Fibroblast of lung (primary cell): ENCODE measurements around the gene HSPA9. TPM values are rescaled to one million over a fixed set of nuclear protein-coding genes. Genes with fewer than 3 reads are reported as not detected.
A peak's percentile ranks its signal among the peaks of the same experiment; 100 is the strongest.

Source experiments
- DNase-seq, 2 donors: peaks; one replicate each; pipeline versions ENCODE4 v3.0.0 to v3.0.0-alpha.2; 2010; ENCODE audit warnings: low read depth in 2 of 2
- H2AFZ ChIP-seq: 2 replicates; pipeline ENCODE4 v1.5.1; 2012; ENCODE audit warnings: low read length, control low read depth, inconsistent platforms
- H3K27ac ChIP-seq: 2 replicates; pipeline ENCODE4 v1.5.1; 2011; ENCODE audit warnings: low read length, control low read depth; ENCODE audit not compliant: insufficient read depth
- H3K27me3 ChIP-seq: 2 replicates; pipeline ENCODE4 v1.5.1; 2011; ENCODE audit warnings: mild to moderate bottlenecking, low read length; ENCODE audit not compliant: control insufficient read depth, insufficient read depth
- H3K36me3 ChIP-seq: 2 replicates; pipeline ENCODE4 v1.5.1; 2011; ENCODE audit warnings: low read length; ENCODE audit not compliant: control insufficient read depth, insufficient read depth
- H3K4me1 ChIP-seq: 2 replicates; pipeline ENCODE4 v1.5.1; 2011; ENCODE audit warnings: low read length; ENCODE audit not compliant: control insufficient read depth, insufficient read depth; ENCODE audit errors: extremely low read depth
- H3K4me2 ChIP-seq: 2 replicates; pipeline ENCODE4 v1.5.1; 2011; ENCODE audit warnings: low read length, control low read depth; ENCODE audit not compliant: insufficient read depth; ENCODE audit errors: extremely low read depth
- H3K4me3 ChIP-seq, 4 experiments: fragments of 200-600 bp in 1 of 4; sonication (generic) in 1 of 4; replicated peaks in 1 of 4; 2 replicates each; pipeline ENCODE4 v1.5.1; 2011 to 2016; ENCODE audit warnings: low read length in 4 of 4, low read depth in 3 of 4, mild to moderate bottlenecking in 3 of 4, control low read depth in 2 of 4, inconsistent platforms in 1 of 4, mixed read lengths in 1 of 4; ENCODE audit not compliant: insufficient read depth in 1 of 4; ENCODE audit errors: control extremely low read depth in 1 of 4
- H3K79me2 ChIP-seq: 2 replicates; pipeline ENCODE4 v1.5.1; 2012; ENCODE audit warnings: mild to moderate bottlenecking, low read length, inconsistent platforms; ENCODE audit not compliant: control insufficient read depth, insufficient read depth
- H3K9ac ChIP-seq: 2 replicates; pipeline ENCODE4 v1.5.1; 2011; ENCODE audit warnings: mild to moderate bottlenecking, low read length, control low read depth; ENCODE audit not compliant: insufficient read depth
- H3K9me3 ChIP-seq: 2 replicates; pipeline ENCODE4 v1.5.1; 2012; ENCODE audit warnings: low read depth, low read length; ENCODE audit not compliant: control insufficient read depth, insufficient read depth
- H4K20me1 ChIP-seq: 2 replicates; pipeline ENCODE4 v1.5.1; 2011; ENCODE audit warnings: low read length; ENCODE audit not compliant: control insufficient read depth, insufficient read depth; ENCODE audit errors: extremely low read depth
- EZH2 ChIP-seq: IDR thresholded peaks from 2 replicates; pipeline ENCODE4 v1.5.1; 2012; ENCODE audit warnings: low read length, control low read depth, mild to moderate bottlenecking; ENCODE audit errors: missing control alignments
- polyA minus RNA-seq: library from RNA; depleted of rRNA, polyadenylated mRNA; stranded (reverse); fragments of >200 nt; gene quantifications from 2 replicates; pipeline ENCODE4 v1.2.3, GENCODE V29; 2011; ENCODE audit warnings: low replicate concordance
- polyA plus RNA-seq, 2 donors: library from polyadenylated mRNA; depleted of rRNA in 1 of 2; stranded (reverse) in 1 of 2; unstranded in 1 of 2; fragments of >200 nt; gene quantifications; 2 replicates each; pipeline ENCODE4 v1.2.1, GENCODE V29; 2011 to 2012; ENCODE audit warnings: missing spikeins in 1 of 2
- total RNA-seq: library from RNA; depleted of rRNA; stranded (reverse); fragments of >200 nt; gene quantifications from 2 replicates; pipeline ENCODE4 v1.2.1, GENCODE V29; 2014
- TF ChIP-seq, protein P1 (sequence below), 2 donors: IDR thresholded peaks in 1 of 2; conservative IDR thresholded peaks in 1 of 2; 1 replicate in 1 of 2; 2 replicates in 1 of 2; pipeline ENCODE4 v1.5.1; 2011 to 2012; ENCODE audit warnings: low read length in 2 of 2, control low read depth in 1 of 2, inconsistent platforms in 1 of 2, low read depth in 1 of 2, mild to moderate bottlenecking in 1 of 2

Gene HSPA9
- total RNA-seq: 482 and 522 TPM in 2 replicates
- polyA plus RNA-seq: 148 and 190 TPM in 2 replicates
- polyA plus RNA-seq (2012): 141 and 176 TPM in 2 replicates
- 86.7 and 245 TPM in 2 replicates for polyA minus RNA-seq

GRCh38 chr5:138575194-138576015, at the start of gene HSPA9:
HSPA9 (minus strand) TSS chr5:138575401; CDS start chr5:138575318, 83 bp downstream.
- TF ChIP-seq, protein P1, sequence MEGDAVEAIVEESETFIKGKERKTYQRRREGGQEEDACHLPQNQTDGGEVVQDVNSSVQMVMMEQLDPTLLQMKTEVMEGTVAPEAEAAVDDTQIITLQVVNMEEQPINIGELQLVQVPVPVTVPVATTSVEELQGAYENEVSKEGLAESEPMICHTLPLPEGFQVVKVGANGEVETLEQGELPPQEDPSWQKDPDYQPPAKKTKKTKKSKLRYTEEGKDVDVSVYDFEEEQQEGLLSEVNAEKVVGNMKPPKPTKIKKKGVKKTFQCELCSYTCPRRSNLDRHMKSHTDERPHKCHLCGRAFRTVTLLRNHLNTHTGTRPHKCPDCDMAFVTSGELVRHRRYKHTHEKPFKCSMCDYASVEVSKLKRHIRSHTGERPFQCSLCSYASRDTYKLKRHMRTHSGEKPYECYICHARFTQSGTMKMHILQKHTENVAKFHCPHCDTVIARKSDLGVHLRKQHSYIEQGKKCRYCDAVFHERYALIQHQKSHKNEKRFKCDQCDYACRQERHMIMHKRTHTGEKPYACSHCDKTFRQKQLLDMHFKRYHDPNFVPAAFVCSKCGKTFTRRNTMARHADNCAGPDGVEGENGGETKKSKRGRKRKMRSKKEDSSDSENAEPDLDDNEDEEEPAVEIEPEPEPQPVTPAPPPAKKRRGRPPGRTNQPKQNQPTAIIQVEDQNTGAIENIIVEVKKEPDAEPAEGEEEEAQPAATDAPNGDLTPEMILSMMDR (conservative IDR thresholded peaks at IDR 0.05 in 1 of 2, IDR thresholded peaks at IDR 0.05 in 1 of 2; ENCODE audit: low read depth in 1 of 2, low read length in 2 of 2): peak in 1 of 2 donors; percentile 4
- TF ChIP-seq EZH2: no peak
- Histone ChIP-seq H3K4me1 (peaks cover 2% of the 10 kb centered on the region), H3K36me3 (peaks cover 5% of the 10 kb centered on the region), H3K9me3 (no peaks in the 10 kb centered on the region), H3K4me2 (peak within 1 kb of the TSS; percentile 94), H3K9ac (peak within 1 kb of the TSS; percentile 98), H4K20me1 (no peaks in the 10 kb centered on the region), H3K27ac (peak within 1 kb of the TSS; percentile 99), H3K27me3 (no peaks in the 10 kb centered on the region), H3K79me2 (peaks cover 37% of the 10 kb centered on the region), H2AFZ (peak within 1 kb of the TSS; percentile 87), H3K4me3 (peak within 1 kb of the TSS; percentile 86 to 100 (median 99))
- peak; percentile 99 to 100 for DNase-seq

DNA sequence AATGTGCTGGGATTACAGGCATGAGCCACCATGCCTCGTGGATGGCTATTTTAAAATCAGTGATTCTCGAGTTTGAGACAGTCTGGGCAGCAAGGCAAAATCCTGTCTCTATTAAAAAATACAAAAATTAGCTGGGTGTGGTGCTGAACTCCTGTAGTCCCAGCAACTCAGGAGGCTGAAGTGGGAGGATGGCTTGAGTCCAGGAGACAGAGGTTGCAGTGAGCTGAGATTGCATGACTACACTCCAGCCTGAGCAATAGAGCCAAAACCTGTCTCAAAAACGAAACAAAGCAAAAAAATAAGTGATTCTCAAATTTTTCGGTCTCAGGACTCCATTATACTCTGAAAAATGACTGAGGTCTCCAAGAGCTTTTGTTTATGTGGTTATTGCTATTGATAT, 47.9 kb upstream of the HSPA9 start:
- TF ChIP-seq, protein P1 (conservative IDR thresholded peaks at IDR 0.05 in 1 of 2, IDR thresholded peaks at IDR 0.05 in 1 of 2; ENCODE audit: low read depth in 1 of 2, low read length in 2 of 2): no peak
- no peak for TF ChIP-seq EZH2
- no peaks in the 10 kb centered on the region for H3K4me1 ChIP-seq
- no peak overlapping the region for H3K4me2 ChIP-seq
- H3K4me3 ChIP-seq: no peak overlapping the region
- H3K9me3 ChIP-seq: no peaks in the 10 kb centered on the region
- no peak overlapping the region for H3K9ac ChIP-seq
- no peak overlapping the region for H2AFZ ChIP-seq
- H3K79me2 ChIP-seq: no peaks in the 10 kb centered on the region
- peak in 1 of 2 donors; percentile 38 for DNase-seq
- no peaks in the 10 kb centered on the region for H3K36me3 ChIP-seq
- no peaks in the 10 kb centered on the region for H3K27me3 ChIP-seq
- no peak overlapping the region for H3K27ac ChIP-seq
- no peaks in the 10 kb centered on the region for H4K20me1 ChIP-seq

- Histone ChIP-seq H3K4me3 (no peak overlapping the region), H3K79me2 (no peaks in the 10 kb centered on the region), H4K20me1 (no peaks in the 10 kb centered on the region), H3K27me3 (no peaks in the 10 kb centered on the region), H2AFZ (no peak overlapping the region), H3K9me3 (no peaks in the 10 kb centered on the region), H3K4me1 (no peaks in the 10 kb centered on the region), H3K36me3 (no peaks in the 10 kb centered on the region), H3K9ac (no peak overlapping the region), H3K27ac (no peak overlapping the region), H3K4me2 (no peak overlapping the region)
- DNase-seq: no peak
- TF ChIP-seq, protein P1 (conservative IDR thresholded peaks at IDR 0.05 in 1 of 2, IDR thresholded peaks at IDR 0.05 in 1 of 2; ENCODE audit: low read depth in 1 of 2, low read length in 2 of 2): no peak
Measured at GRCh38 chr5:138622051-138622450, 46.9 kb upstream of the HSPA9 start.
